ENCODE data around the gene MAP2. TPM values are rescaled to one million over a fixed set of nuclear protein-coding genes. Genes with fewer than 3 reads are reported as not detected.
"Not testable (repeated sequence)": the region's sequence is repeated elsewhere in the genome, so short reads cannot be mapped to it uniquely, and the experiment has no call there.

Gene MAP2
- total RNA-seq, 1 donor from 2014 or later: 1.9 TPM

- no peak overlapping the region for H3K4me3 Mint-ChIP-seq
- intact Hi-C loops (cut with micrococcal nuclease): no loop called here
- DNase-seq (no peak), ATAC-seq (ENCODE audit: low read depth) (no peak)
- H3K36me3 Mint-ChIP-seq (ENCODE audit: low read depth): no peaks in the 10 kb centered on the region
- CTCF ChIA-PET: no interaction called here
- H3K4me1 Mint-ChIP-seq: no peaks in the 10 kb centered on the region
- TF ChIP-seq CTCF (IDR thresholded peaks at IDR 0.05): no peak
- H3K27me3 Mint-ChIP-seq: no peaks in the 10 kb centered on the region
- POLR2A ChIA-PET: no interaction called here
- H3K9me3 Mint-ChIP-seq: no peaks in the 10 kb centered on the region
- no peak overlapping the region for H3K27ac Mint-ChIP-seq
Observed at GRCh38 chr2:209476367-209477208, 52.7 kb downstream of the MAP2 start.

- POLR2A ChIA-PET, CTCF ChIA-PET: not testable (repeated sequence)
Observed at GRCh38 chr2:209492296-209492695, 68.4 kb downstream of the MAP2 start.

GRCh38 chr2:209495068-209495620, 71.3 kb downstream of the MAP2 start:
- H3K9me3 Mint-ChIP-seq: not testable (repeated sequence)

More at GRCh38 chr2:209492296-209492695, 68.4 kb downstream of the MAP2 start:
- DNase-seq; H3K36me3 Mint-ChIP-seq (ENCODE audit: low read depth); H3K27me3 Mint-ChIP-seq; H3K27ac Mint-ChIP-seq; H3K4me1 Mint-ChIP-seq; intact Hi-C loops (cut with micrococcal nuclease); H3K4me3 Mint-ChIP-seq; ATAC-seq (ENCODE audit: low read depth); H3K9me3 Mint-ChIP-seq: not testable (repeated sequence)

GRCh38 chr2:209495855-209496585, 72.2 kb downstream of the MAP2 start:
- Mint-ChIP-seq H3K36me3 (ENCODE audit: low read depth) (no peaks in the 10 kb centered on the region), H3K27me3 (no peaks in the 10 kb centered on the region), H3K4me1 (peaks cover 13% of the 10 kb centered on the region), H3K9me3 (peaks cover 6% of the 10 kb centered on the region), H3K27ac (no peak overlapping the region), H3K4me3 (no peak overlapping the region)
- ChIA-PET POLR2A (no interaction called here), CTCF (no interaction called here)
- no peak for TF ChIP-seq CTCF (IDR thresholded peaks at IDR 0.05)
- ATAC-seq (ENCODE audit: low read depth) (no peak), DNase-seq (no peak)
- intact Hi-C loops (cut with micrococcal nuclease): no loop called here

More at GRCh38 chr2:209495068-209495620, 71.3 kb downstream of the MAP2 start:
- H3K27me3 Mint-ChIP-seq; CTCF ChIA-PET; H3K27ac Mint-ChIP-seq; H3K4me3 Mint-ChIP-seq; POLR2A ChIA-PET; ATAC-seq (ENCODE audit: low read depth); intact Hi-C loops (cut with micrococcal nuclease); H3K36me3 Mint-ChIP-seq (ENCODE audit: low read depth); DNase-seq: not testable (repeated sequence)
- H3K4me1 Mint-ChIP-seq: peaks cover 13% of the 10 kb centered on the region

GRCh38 chr2:209496586-209496982, 72.7 kb downstream of the MAP2 start:
- intact Hi-C loops (cut with micrococcal nuclease): no loop called here
- H3K4me1 Mint-ChIP-seq: peaks cover 13% of the 10 kb centered on the region
- no peak for TF ChIP-seq CTCF (IDR thresholded peaks at IDR 0.05)
- H3K27me3 Mint-ChIP-seq: no peaks in the 10 kb centered on the region
- ATAC-seq (ENCODE audit: low read depth) (no peak), DNase-seq (no peak)
- ChIA-PET CTCF (no interaction called here), POLR2A (no interaction called here)
- no peaks in the 10 kb centered on the region for H3K36me3 Mint-ChIP-seq (ENCODE audit: low read depth)
- H3K4me3 Mint-ChIP-seq: no peak overlapping the region
- no peak overlapping the region for H3K27ac Mint-ChIP-seq
- peaks cover 5% of the 10 kb centered on the region for H3K9me3 Mint-ChIP-seq

GRCh38 chr2:209498614-209499013, 74.8 kb downstream of the MAP2 start:
- ATAC-seq (ENCODE audit: low read depth) (no peak), DNase-seq (no peak)
- H3K27me3 Mint-ChIP-seq: no peaks in the 10 kb centered on the region
- intact Hi-C loops (cut with micrococcal nuclease): no loop called here
- ChIA-PET CTCF (no interaction called here), POLR2A (no interaction called here)
- TF ChIP-seq CTCF (IDR thresholded peaks at IDR 0.05): no peak
- H3K9me3 Mint-ChIP-seq: peaks cover 5% of the 10 kb centered on the region
- H3K4me3 Mint-ChIP-seq: no peak overlapping the region
- no peaks in the 10 kb centered on the region for H3K36me3 Mint-ChIP-seq (ENCODE audit: low read depth)
- peaks cover 4% of the 10 kb centered on the region for H3K4me1 Mint-ChIP-seq
- no peak overlapping the region for H3K27ac Mint-ChIP-seq
